ENCODE results near the gene P2RY11. TPM values are rescaled to one million over a fixed set of nuclear protein-coding genes. Genes with fewer than 3 reads are reported as not detected.

Gene P2RY11
- total RNA-seq, 1 donor from 2014 or later, result 46.5 TPM

- Mint-ChIP-seq H3K36me3 (ENCODE audit: low read depth) (peaks cover 83% of the 10 kb centered on the region), H3K4me3 (ENCODE audit: low read depth) (peak overlapping the region; percentile 35), H3K27me3 (ENCODE audit: low read depth) (no peaks in the 10 kb centered on the region), H3K9me3 (no peaks in the 10 kb centered on the region), H3K4me1 (ENCODE audit: low read depth) (peaks cover 31% of the 10 kb centered on the region), H3K27ac (peak overlapping the region; percentile 80)
- intact Hi-C loops (cut with micrococcal nuclease), result loop anchor here (1.0 to 5.0 kb wide), 4 partner anchors 8 to 180 kb away; no protein-coding TSS in a partner anchor
- DNase-seq (ENCODE audit: low spot score), result no peak
Observed at GRCh38 chr19:10112037-10112761, 706 bp downstream of the P2RY11 start.

- peak overlapping the region; percentile 35 for H3K4me3 Mint-ChIP-seq (ENCODE audit: low read depth)
- DNase-seq (ENCODE audit: low spot score), result peak; percentile 57
- peaks cover 27% of the 10 kb centered on the region for H3K4me1 Mint-ChIP-seq (ENCODE audit: low read depth)
- H3K36me3 Mint-ChIP-seq (ENCODE audit: low read depth), result peaks cover 81% of the 10 kb centered on the region
- H3K27me3 Mint-ChIP-seq (ENCODE audit: low read depth), result no peaks in the 10 kb centered on the region
- intact Hi-C loops (cut with micrococcal nuclease), result loop anchor here (1.0 to 5.0 kb wide), 4 partner anchors 9 to 181 kb away; no protein-coding TSS in a partner anchor
- no peaks in the 10 kb centered on the region for H3K9me3 Mint-ChIP-seq
- peak overlapping the region; percentile 80 for H3K27ac Mint-ChIP-seq
Observed at GRCh38 chr19:10112895-10113591, 1.6 kb downstream of the P2RY11 start.

GRCh38 chr19:10113592-10113963, 2.1 kb downstream of the P2RY11 start:
- DNase-seq (ENCODE audit: low spot score), result no peak
- peaks cover 27% of the 10 kb centered on the region for H3K4me1 Mint-ChIP-seq (ENCODE audit: low read depth)
- H3K27ac Mint-ChIP-seq, result no peak overlapping the region
- peaks cover 77% of the 10 kb centered on the region for H3K36me3 Mint-ChIP-seq (ENCODE audit: low read depth)
- intact Hi-C loops (cut with micrococcal nuclease), result loop anchor here (2.0 to 5.0 kb wide), 3 partner anchors 15 to 181 kb away; no protein-coding TSS in a partner anchor
- H3K4me3 Mint-ChIP-seq (ENCODE audit: low read depth), result no peak overlapping the region
- no peaks in the 10 kb centered on the region for H3K27me3 Mint-ChIP-seq (ENCODE audit: low read depth)
- H3K9me3 Mint-ChIP-seq, result no peaks in the 10 kb centered on the region

GRCh38 chr19:10113964-10114650, 2.6 kb downstream of the P2RY11 start:
- intact Hi-C loops (cut with micrococcal nuclease), result loop anchor here (2.0 to 5.0 kb wide), 3 partner anchors 15 to 182 kb away; no protein-coding TSS in a partner anchor
- no peak overlapping the region for H3K4me3 Mint-ChIP-seq (ENCODE audit: low read depth)
- peaks cover 79% of the 10 kb centered on the region for H3K36me3 Mint-ChIP-seq (ENCODE audit: low read depth)
- DNase-seq (ENCODE audit: low spot score), result no peak
- no peaks in the 10 kb centered on the region for H3K9me3 Mint-ChIP-seq
- H3K27me3 Mint-ChIP-seq (ENCODE audit: low read depth), result no peaks in the 10 kb centered on the region
- no peak overlapping the region for H3K27ac Mint-ChIP-seq
- peaks cover 29% of the 10 kb centered on the region for H3K4me1 Mint-ChIP-seq (ENCODE audit: low read depth)

- Mint-ChIP-seq H3K27ac (no peak overlapping the region), H3K9me3 (no peaks in the 10 kb centered on the region), H3K36me3 (ENCODE audit: low read depth) (peaks cover 76% of the 10 kb centered on the region), H3K4me1 (ENCODE audit: low read depth) (peaks cover 29% of the 10 kb centered on the region), H3K27me3 (ENCODE audit: low read depth) (no peaks in the 10 kb centered on the region), H3K4me3 (ENCODE audit: low read depth) (no peak overlapping the region)
- intact Hi-C loops (cut with micrococcal nuclease), result loop anchor here (5.0 kb wide), 1 partner anchor 183 kb away; no protein-coding TSS in a partner anchor
- DNase-seq (ENCODE audit: low spot score), result no peak
Observed at GRCh38 chr19:10114651-10115391, 3.3 kb downstream of the P2RY11 start.

- H3K36me3 Mint-ChIP-seq (ENCODE audit: low read depth), result peaks cover 69% of the 10 kb centered on the region
- peaks cover 27% of the 10 kb centered on the region for H3K4me1 Mint-ChIP-seq (ENCODE audit: low read depth)
- H3K27me3 Mint-ChIP-seq (ENCODE audit: low read depth), result no peaks in the 10 kb centered on the region
- no peak for DNase-seq (ENCODE audit: low spot score)
- intact Hi-C loops (cut with micrococcal nuclease), result no loop called here
- H3K4me3 Mint-ChIP-seq (ENCODE audit: low read depth), result no peak overlapping the region
- H3K9me3 Mint-ChIP-seq, result no peaks in the 10 kb centered on the region
- H3K27ac Mint-ChIP-seq, result no peak overlapping the region
Observed at GRCh38 chr19:10115392-10116084, 4.0 kb downstream of the P2RY11 start.

GRCh38 chr19:10116085-10116865, 4.8 kb downstream of the P2RY11 start:
- Mint-ChIP-seq H3K36me3 (ENCODE audit: low read depth) (peaks cover 63% of the 10 kb centered on the region), H3K9me3 (no peaks in the 10 kb centered on the region), H3K27me3 (ENCODE audit: low read depth) (no peaks in the 10 kb centered on the region), H3K4me1 (ENCODE audit: low read depth) (peaks cover 23% of the 10 kb centered on the region), H3K27ac (no peak overlapping the region), H3K4me3 (ENCODE audit: low read depth) (peak overlapping the region; percentile 52)
- no peak for DNase-seq (ENCODE audit: low spot score)
- intact Hi-C loops (cut with micrococcal nuclease), result no loop called here

GRCh38 chr19:10116866-10117616, 5.5 kb downstream of the P2RY11 start:
- no peak for DNase-seq (ENCODE audit: low spot score)
- Mint-ChIP-seq H3K36me3 (ENCODE audit: low read depth) (peaks cover 57% of the 10 kb centered on the region), H3K4me1 (ENCODE audit: low read depth) (peaks cover 18% of the 10 kb centered on the region)

GRCh38 chr19:10118960-10119359, 7.5 kb downstream of the P2RY11 start:
- H3K9me3 Mint-ChIP-seq, result no peaks in the 10 kb centered on the region
- DNase-seq (ENCODE audit: low spot score), result no peak
- intact Hi-C loops (cut with micrococcal nuclease), result no loop called here
- no peaks in the 10 kb centered on the region for H3K27me3 Mint-ChIP-seq (ENCODE audit: low read depth)
- H3K36me3 Mint-ChIP-seq (ENCODE audit: low read depth), result peaks cover 44% of the 10 kb centered on the region
- H3K4me3 Mint-ChIP-seq (ENCODE audit: low read depth), result peak overlapping the region; percentile 96
- peak overlapping the region; percentile 79 for H3K27ac Mint-ChIP-seq
- peaks cover 6% of the 10 kb centered on the region for H3K4me1 Mint-ChIP-seq (ENCODE audit: low read depth)

More at GRCh38 chr19:10116866-10117616, 5.5 kb downstream of the P2RY11 start:
- Mint-ChIP-seq H3K4me3 (ENCODE audit: low read depth) (peak overlapping the region; percentile 26), H3K27me3 (ENCODE audit: low read depth) (no peaks in the 10 kb centered on the region), H3K9me3 (no peaks in the 10 kb centered on the region), H3K27ac (no peak overlapping the region)
- intact Hi-C loops (cut with micrococcal nuclease), result no loop called here

- no peak for DNase-seq (ENCODE audit: low spot score)
- H3K4me3 Mint-ChIP-seq (ENCODE audit: low read depth), result peak overlapping the region; percentile 26
- intact Hi-C loops (cut with micrococcal nuclease), result no loop called here
- H3K9me3 Mint-ChIP-seq, result no peaks in the 10 kb centered on the region
- H3K36me3 Mint-ChIP-seq (ENCODE audit: low read depth), result peaks cover 35% of the 10 kb centered on the region
- no peaks in the 10 kb centered on the region for H3K27me3 Mint-ChIP-seq (ENCODE audit: low read depth)
- H3K4me1 Mint-ChIP-seq (ENCODE audit: low read depth), result peaks cover 6% of the 10 kb centered on the region
- no peak overlapping the region for H3K27ac Mint-ChIP-seq
Observed at GRCh38 chr19:10120538-10121189, 9.2 kb downstream of the P2RY11 start.

Measured in activated T-helper 2 cell treated with anti-CD3 and anti-CD28 coated beads, Interferon-gamma antibody, Interleukin-2, Interleukin-4, amounts not matched to agents 10 μg/mL and 5 μg/mL and 100 μg/mL, durations not matched to agents 14 hours and 24 hours and 36 hours (primary cell).